Peyer's patch (tissue), 4 donors: ENCODE results near the gene PRPSAP1.

Experiments
- POLR2A ChIP-seq, 2 donors: fragments of 450-650 bp; IDR thresholded peaks; one replicate each; pipeline ENCODE4 v1.5.1; 2017; ENCODE audit warnings: antibody characterized with exemption in 2 of 2, mild to moderate bottlenecking in 2 of 2, moderate library complexity in 2 of 2
- TF ChIP-seq, protein P1 (sequence below), 6 experiments: fragments of 450-650 bp in 4 of 6; fragments of 200-600 bp in 2 of 6; sonication (generic) in 1 of 6; IDR thresholded peaks; one replicate each; pipeline ENCODE4 v1.5.1; 2017 to 2019; ENCODE audit warnings: antibody characterized with exemption in 6 of 6, mild to moderate bottlenecking in 3 of 6, moderate library complexity in 1 of 6

DNA sequence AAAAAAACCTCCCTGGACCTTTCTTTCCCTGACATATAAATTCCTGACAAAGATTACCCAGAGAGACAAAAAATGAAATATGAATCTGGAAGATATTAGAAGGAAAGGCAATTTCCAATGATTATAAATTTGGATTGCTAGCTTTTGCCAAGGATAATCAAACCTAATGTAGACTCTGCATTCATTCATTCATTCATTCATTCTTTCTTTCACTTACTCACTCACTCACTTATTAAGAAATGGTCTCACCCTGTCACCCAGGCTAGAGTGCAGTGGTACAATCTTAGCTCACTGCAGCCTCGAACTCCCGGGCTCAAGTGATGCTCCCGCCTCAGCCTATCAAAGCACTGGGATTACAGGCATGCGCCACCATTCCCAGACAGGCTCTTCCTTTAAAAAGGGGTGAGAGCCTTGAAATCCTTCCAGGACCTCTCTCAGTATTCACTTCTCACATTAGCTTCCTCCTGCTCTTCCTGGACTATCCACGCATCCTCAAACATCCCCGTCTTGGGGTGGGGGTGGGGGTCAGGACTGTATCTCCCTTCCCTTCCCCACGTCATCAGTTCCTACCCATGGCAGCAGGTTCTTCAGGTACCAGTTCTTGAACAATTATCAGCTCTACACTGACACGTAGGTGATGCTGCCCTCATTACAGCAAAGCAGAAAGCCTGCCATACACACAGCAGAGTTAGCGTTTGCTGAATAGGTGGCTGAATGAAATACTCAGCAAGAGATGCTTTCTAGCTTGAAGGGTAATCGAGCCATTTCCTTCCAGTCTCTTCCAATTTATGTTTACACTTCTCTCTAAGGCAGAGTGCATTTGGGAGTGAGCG, 19.8 kb downstream of the PRPSAP1 start:
- TF ChIP-seq, protein P1, sequence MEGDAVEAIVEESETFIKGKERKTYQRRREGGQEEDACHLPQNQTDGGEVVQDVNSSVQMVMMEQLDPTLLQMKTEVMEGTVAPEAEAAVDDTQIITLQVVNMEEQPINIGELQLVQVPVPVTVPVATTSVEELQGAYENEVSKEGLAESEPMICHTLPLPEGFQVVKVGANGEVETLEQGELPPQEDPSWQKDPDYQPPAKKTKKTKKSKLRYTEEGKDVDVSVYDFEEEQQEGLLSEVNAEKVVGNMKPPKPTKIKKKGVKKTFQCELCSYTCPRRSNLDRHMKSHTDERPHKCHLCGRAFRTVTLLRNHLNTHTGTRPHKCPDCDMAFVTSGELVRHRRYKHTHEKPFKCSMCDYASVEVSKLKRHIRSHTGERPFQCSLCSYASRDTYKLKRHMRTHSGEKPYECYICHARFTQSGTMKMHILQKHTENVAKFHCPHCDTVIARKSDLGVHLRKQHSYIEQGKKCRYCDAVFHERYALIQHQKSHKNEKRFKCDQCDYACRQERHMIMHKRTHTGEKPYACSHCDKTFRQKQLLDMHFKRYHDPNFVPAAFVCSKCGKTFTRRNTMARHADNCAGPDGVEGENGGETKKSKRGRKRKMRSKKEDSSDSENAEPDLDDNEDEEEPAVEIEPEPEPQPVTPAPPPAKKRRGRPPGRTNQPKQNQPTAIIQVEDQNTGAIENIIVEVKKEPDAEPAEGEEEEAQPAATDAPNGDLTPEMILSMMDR (IDR thresholded peaks at IDR 0.05): no peak
- no peak for TF ChIP-seq POLR2A (IDR thresholded peaks at IDR 0.05)
